ENCODE data around the gene VKORC1. TPM values are rescaled to one million over a fixed set of nuclear protein-coding genes. Genes with fewer than 3 reads are reported as not detected.
A peak's percentile ranks its signal among the peaks of the same experiment; 100 is the strongest.

VKORC1 gene
- total and polyA plus RNA-seq, 2 of the 4 experiments (the other 2 are of a cell fraction) = 65.2 to 317 TPM

- H3K79me1 ChIP-seq (ENCODE audit: low read depth in 1 of 2, low read length in 2 of 2) = peaks cover 0 to 7% of the 10 kb centered on the region in 2 experiments; a peak in 1 of 4 replicates
- H2BK5ac ChIP-seq (ENCODE audit: low read depth, low read length, poor library complexity, severe bottlenecking) = peak overlapping the region; percentile 79
- dilution Hi-C loops (cut with HindIII; ENCODE audit: low sequenced_read_pairs, unreplicated experiment) (no loop called here), intact Hi-C loops (cut with micrococcal nuclease) (loop anchor here (1.0 to 2.0 kb wide), 4 partner anchors 26 to 185 kb away; partner anchors contain the start of genes HSD3B7, KAT8, SETD1A and VKORC1), in situ Hi-C loops (cut with MboI; ENCODE audit: low sequenced_read_pairs) (no loop called here)
- H2AFZ ChIP-seq (replicated peaks; ENCODE audit: low read length, poor library complexity) = peak overlapping the region; percentile 95
- peak overlapping the region; percentile 42 for H4K5ac ChIP-seq (ENCODE audit: low read depth, low read length)
- H3K23ac ChIP-seq (ENCODE audit: low read depth, low read length) = peak overlapping the region; percentile 72; the same call in 1 of the 2 replicates
- H3K9ac ChIP-seq (ENCODE audit: low read depth, low read length) = peak overlapping the region; percentile 42; the same call in 1 of the 2 replicates
- H3K4me1 ChIP-seq (ENCODE audit: control insufficient read depth, insufficient read depth, low read length) = peaks cover 16% of the 10 kb centered on the region
- H4K8ac ChIP-seq (ENCODE audit: low read depth in 2 of 2, low read length in 2 of 2) = peak overlapping the region; percentile 55 to 93
- no peaks in the 10 kb centered on the region for H3K9me3 ChIP-seq (ENCODE audit: control insufficient read depth, insufficient read depth, low read length)
- peak overlapping the region; percentile 74 for H3K27ac ChIP-seq (ENCODE audit: insufficient read depth, low read length)
- no peaks in the 10 kb centered on the region; the same call in 1 of the 2 replicates for H4K20me1 ChIP-seq (ENCODE audit: insufficient read depth, low read length)
- no peak overlapping the region for H2BK15ac ChIP-seq (ENCODE audit: low read depth, low read length)
- H3K56ac ChIP-seq (ENCODE audit: extremely low read depth, insufficient read depth, low read length) = peak overlapping the region; percentile 35
- ChIA-PET POLR2A (ENCODE audit: unreplicated experiment) (interaction anchor here (0.6 to 1.8 kb wide), 4 partner anchors 25 to 192 kb away, joined by 3 to 9 read pairs (median 6); partner anchors contain the start of genes FUS, HSD3B7 and KAT8), CTCF (interaction anchor here (0.7 to 2.2 kb wide), 21 partner anchors 10 to 327 kb away, joined by 3 to 13 read pairs (median 3); partner anchors contain the start of genes KAT8, VKORC1 and ZNF843)
- peak overlapping the region; percentile 49 for H3K4me3 ChIP-seq (ENCODE audit: insufficient read depth, low read depth, low read length)
- peak overlapping the region; percentile 26; the same call in 1 of the 2 replicates for H4K91ac ChIP-seq (ENCODE audit: insufficient read depth, low read depth, low read length)
- H3K9me1 ChIP-seq (ENCODE audit: insufficient read depth, low read length) = peaks cover 8% of the 10 kb centered on the region; the same call in 1 of the 2 replicates
- BruUV-seq (replicated peaks) = no TSS peak
- DNase-seq (peak; percentile 98), ATAC-seq (ENCODE audit: low read depth) (peak; percentile 98)
- H2AK5ac ChIP-seq (ENCODE audit: low read depth, low read length) = no peak overlapping the region
- H2AK9ac ChIP-seq (replicated peaks; ENCODE audit: low read depth, low read length, poor library complexity) = peak overlapping the region; percentile 93
- 0 out of 2 replicates have a peak overlapping the region, but pooled peaks have one; percentile 16 for H3K18ac ChIP-seq (ENCODE audit: low read depth, low read length)
- peak overlapping the region; percentile 80; the same call in 1 of the 2 replicates for H3K4ac ChIP-seq (ENCODE audit: low read depth, low read length)
- H3K36me3 ChIP-seq (ENCODE audit: control insufficient read depth, insufficient read depth, low read length) = no peaks in the 10 kb centered on the region
- H3K4me2 ChIP-seq (ENCODE audit: low read depth, low read length) = peak overlapping the region; percentile 87
- H2BK120ac ChIP-seq (ENCODE audit: low read depth, low read length) = no peak overlapping the region
- 0% methylated on average over 22 of the region's 89 CpGs; no CpG with 5 or more reads in 1 of the 2 experiments for WGBS, 2 experiments (ENCODE audit: extremely low coverage in 2 of 2, insufficient read length in 1 of 2)
- peaks cover 10% of the 10 kb centered on the region for H3K27me3 ChIP-seq (ENCODE audit: control insufficient read depth, insufficient read depth, low read length)
- H2BK20ac ChIP-seq (ENCODE audit: low read depth, low read length) = no peak overlapping the region
- H3K14ac ChIP-seq (replicated peaks; ENCODE audit: low read depth, low read length) = peak overlapping the region; percentile 41
- TF ChIP-seq MAZ (IDR thresholded peaks at IDR 0.05; ENCODE audit: borderline replicate concordance, low read depth, low read length) = peak; percentile 95
- TF ChIP-seq RAD21 (IDR thresholded peaks at IDR 0.05; ENCODE audit: low read length) = peak; percentile 84
- no peak for TF ChIP-seq CEBPB (IDR thresholded peaks at IDR 0.05; ENCODE audit: low read depth, low read length)
- TF ChIP-seq CHD1 (IDR thresholded peaks at IDR 0.05; ENCODE audit: low read depth, low read length) = no peak
- no peak for TF ChIP-seq FOS (IDR thresholded peaks at IDR 0.05; ENCODE audit: low read depth, low read length)
- peak; percentile 90 for TF ChIP-seq MXI1 (IDR thresholded peaks at IDR 0.05; ENCODE audit: borderline replicate concordance, low read depth, low read length)
- TF ChIP-seq ELK1 (IDR thresholded peaks at IDR 0.05; ENCODE audit: borderline replicate concordance, low read depth, low read length) = no peak
- peak; percentile 81 for TF ChIP-seq SMC3 (IDR thresholded peaks at IDR 0.05; ENCODE audit: low read depth, low read length)
- no peak for TF ChIP-seq USF2 (IDR thresholded peaks at IDR 0.05; ENCODE audit: low read depth, low read length)
- TF ChIP-seq MAFK (IDR thresholded peaks at IDR 0.05; ENCODE audit: low read depth, low read length) = no peak
- 0 out of 2 replicates have a peak, but pooled peaks have one; percentile 24 for TF ChIP-seq POLR2A (IDR thresholded peaks at IDR 0.05; ENCODE audit: low read depth, low read length)
- TF ChIP-seq RFX5 (IDR thresholded peaks at IDR 0.05; ENCODE audit: low read depth, low read length) = no peak
Measured at GRCh38 chr16:31142109-31143010, 47.8 kb upstream of the VKORC1 start.
